ENCODE results near the gene DTX2. TPM values are rescaled to one million over a fixed set of nuclear protein-coding genes. Genes with fewer than 3 reads are reported as not detected.
"Not testable (repeated sequence)": the region's sequence is repeated elsewhere in the genome, so short reads cannot be mapped to it uniquely, and the experiment has no call there.

The DTX2 gene
- total RNA-seq, 1 experiment from 2014 or later, result 37.4 TPM

- ChIA-PET CTCF (no interaction called here), POLR2A (no interaction called here), RAD21 (ENCODE audit: low non-redundant PET in 1 of 2, low total read pairs in 2 of 2, uncharacterized antibody in 2 of 2, unreplicated experiment in 2 of 2) (no interaction called here)
- Histone ChIP-seq H4K20me1 (ENCODE audit: insufficient read depth) (no peaks in the 10 kb centered on the region), H3K27me3 (ENCODE audit: insufficient read depth, low read length) (no peaks in the 10 kb centered on the region), H3K9me3 (ENCODE audit: control insufficient read depth in 1 of 2, insufficient read depth in 1 of 2, low read depth in 1 of 2, low read length in 2 of 2) (no peaks in the 10 kb centered on the region), H3K9me2 (ENCODE audit: insufficient read depth) (no peaks in the 10 kb centered on the region), H3K36me3 (ENCODE audit: control insufficient read depth in 1 of 2, insufficient read depth in 2 of 2, low read length in 2 of 2) (no peaks in the 10 kb centered on the region), H3K27ac (ENCODE audit: low read depth, low read length) (no peak overlapping the region), H3K4me1 (ENCODE audit: control insufficient read depth in 1 of 2, insufficient read depth in 2 of 2, low read length in 2 of 2) (peaks cover 0 to 14% of the 10 kb centered on the region in 2 experiments; a peak in 1 of 4 replicates), H3K79me2 (ENCODE audit: insufficient read depth, low read length) (no peaks in the 10 kb centered on the region), H3K9ac (ENCODE audit: low read length) (no peak overlapping the region), H3K4me2 (ENCODE audit: low read length) (no peak overlapping the region), H2AFZ (ENCODE audit: low read depth, low read length, poor library complexity, severe bottlenecking) (no peak overlapping the region), H3K4me3 (replicated peaks in 1 of 2; ENCODE audit: low read depth in 1 of 2, low read length in 2 of 2) (no peak overlapping the region)
- TF ChIP-seq CTCF (IDR thresholded peaks at IDR 0.05 in 2 of 3, conservative IDR thresholded peaks at IDR 0.05 in 1 of 3; ENCODE audit: borderline replicate concordance in 1 of 3, insufficient read depth in 1 of 3, low read depth in 2 of 3, low read length in 2 of 3) (no peak), YY1 (IDR thresholded peaks at IDR 0.05; ENCODE audit: extremely low read depth, insufficient replicate concordance, low read depth, low read length) (no peak), POLR2AphosphoS5 (IDR thresholded peaks at IDR 0.05; ENCODE audit: low read depth, low read length) (no peak)
- no peak for DNase-seq (ENCODE audit: low read depth, low spot score)
- no peak for ATAC-seq
- intact Hi-C loops (cut with micrococcal nuclease), result no loop called here
- no TSS peak for BruUV-seq (replicated peaks)
Observed at GRCh38 chr7:76430836-76431235, 30.7 kb upstream of the DTX2 start.

- H3K9ac ChIP-seq (ENCODE audit: low read length); H2AFZ ChIP-seq (ENCODE audit: low read depth, low read length, poor library complexity, severe bottlenecking); intact Hi-C loops (cut with micrococcal nuclease); H3K4me2 ChIP-seq (ENCODE audit: low read length); BruUV-seq (replicated peaks); H3K79me2 ChIP-seq (ENCODE audit: insufficient read depth, low read length); H3K27me3 ChIP-seq (ENCODE audit: insufficient read depth, low read length); H3K36me3 ChIP-seq (ENCODE audit: control insufficient read depth in 1 of 2, insufficient read depth in 2 of 2, low read length in 2 of 2); H3K4me3 ChIP-seq (replicated peaks in 1 of 2; ENCODE audit: low read depth in 1 of 2, low read length in 2 of 2); CTCF ChIA-PET; H3K9me2 ChIP-seq (ENCODE audit: insufficient read depth); H3K9me3 ChIP-seq (ENCODE audit: control insufficient read depth in 1 of 2, insufficient read depth in 1 of 2, low read depth in 1 of 2, low read length in 2 of 2); POLR2A ChIA-PET; RAD21 ChIA-PET (ENCODE audit: low non-redundant PET in 1 of 2, low total read pairs in 2 of 2, uncharacterized antibody in 2 of 2, unreplicated experiment in 2 of 2); H4K20me1 ChIP-seq (ENCODE audit: insufficient read depth): not testable (repeated sequence)
- DNase-seq (ENCODE audit: low read depth, low spot score) (peak; percentile 86), ATAC-seq (peak; percentile 80)
- TF ChIP-seq YY1 (IDR thresholded peaks at IDR 0.05; ENCODE audit: extremely low read depth, insufficient replicate concordance, low read depth, low read length) (peak; percentile 16), RAD21 (IDR thresholded peaks at IDR 0.05; ENCODE audit: low read depth) (peak; percentile 78), MAX (IDR thresholded peaks at IDR 0.05) (peak; percentile 55; the same call in 1 of the 2 replicates), CTCF (IDR thresholded peaks at IDR 0.05 in 2 of 3, conservative IDR thresholded peaks at IDR 0.05 in 1 of 3; ENCODE audit: borderline replicate concordance in 1 of 3, insufficient read depth in 1 of 3, low read depth in 2 of 3, low read length in 2 of 3) (peak; percentile 52 to 72 (median 70); a peak in 5 of 6 replicates)
- peaks cover 2 to 15% of the 10 kb centered on the region in 2 experiments; a peak in 3 of 4 replicates for H3K4me1 ChIP-seq (ENCODE audit: control insufficient read depth in 1 of 2, insufficient read depth in 2 of 2, low read length in 2 of 2)
- peak overlapping the region; percentile 57; the same call in 1 of the 2 replicates for H3K27ac ChIP-seq (ENCODE audit: low read depth, low read length)
Observed at GRCh38 chr7:76437873-76438272, 23.6 kb upstream of the DTX2 start.

GRCh38 chr7:76439120-76439888 is 22.2 kb upstream of the DTX2 start:
- ATAC-seq, result peak; percentile 35
- H4K20me1 ChIP-seq (ENCODE audit: insufficient read depth); H3K9me3 ChIP-seq (ENCODE audit: control insufficient read depth in 1 of 2, insufficient read depth in 1 of 2, low read depth in 1 of 2, low read length in 2 of 2); H3K4me3 ChIP-seq (replicated peaks in 1 of 2; ENCODE audit: low read depth in 1 of 2, low read length in 2 of 2); CTCF ChIA-PET; H3K36me3 ChIP-seq (ENCODE audit: control insufficient read depth in 1 of 2, insufficient read depth in 2 of 2, low read length in 2 of 2); intact Hi-C loops (cut with micrococcal nuclease); H3K9me2 ChIP-seq (ENCODE audit: insufficient read depth); H3K27ac ChIP-seq (ENCODE audit: low read depth, low read length); RAD21 ChIA-PET (ENCODE audit: low non-redundant PET in 1 of 2, low total read pairs in 2 of 2, uncharacterized antibody in 2 of 2, unreplicated experiment in 2 of 2); H2AFZ ChIP-seq (ENCODE audit: low read depth, low read length, poor library complexity, severe bottlenecking); POLR2A ChIA-PET; H3K79me2 ChIP-seq (ENCODE audit: insufficient read depth, low read length); DNase-seq (ENCODE audit: low read depth, low spot score); H3K9ac ChIP-seq (ENCODE audit: low read length); H3K27me3 ChIP-seq (ENCODE audit: insufficient read depth, low read length): not testable (repeated sequence)
- Histone ChIP-seq H3K4me1 (ENCODE audit: control insufficient read depth in 1 of 2, insufficient read depth in 2 of 2, low read length in 2 of 2) (peaks cover 2 to 17% of the 10 kb centered on the region in 2 experiments; a peak in 3 of 4 replicates), H3K4me2 (ENCODE audit: low read length) (0 out of 2 replicates have a peak overlapping the region, but pooled peaks have one; percentile 27)
- BruUV-seq (replicated peaks), result TSS peak; percentile 77

Measured in HCT116 (cell line).